B cell (primary cell): ENCODE data around the gene SCEL. TPM values are rescaled to one million over a fixed set of nuclear protein-coding genes. Genes with fewer than 3 reads are reported as not detected.

Experiments used
- ATAC-seq: fragments of 200-7000 bp; cut with Tn5 transposase; one replicate; pipeline ENCODE4 v1.10.0; 2021; ENCODE audit warnings: low read depth, mild to moderate bottlenecking, moderate number of reproducible peaks, moderate library complexity
- CTCF ChIA-PET: fragments of 350-600 bp; sonication (Branson Sonifier 250); formaldehyde crosslinking; loops from one replicate; lab custom pipeline; 2021; ENCODE audit warnings: antibody characterized with exemption, inconsistent platforms; lab: Charles Lee
- POLR2A ChIA-PET: fragments of 350-600 bp; sonication (Branson Sonifier 250); formaldehyde crosslinking; loops from one replicate; lab custom pipeline; 2021; ENCODE audit warnings: antibody characterized with exemption; lab: Charles Lee
- DNase-seq: peaks from one replicate; pipeline ENCODE4 v3.0.0; 2013
- H2AFZ ChIP-seq: 2 replicates; pipeline ENCODE4 v1.6.1; 2012; ENCODE audit warnings: mild to moderate bottlenecking, low read depth, low read length; ENCODE audit not compliant: insufficient read depth, poor library complexity, severe bottlenecking
- H3K27ac ChIP-seq, 2 donors: 1 replicate in 1 of 2; 2 replicates in 1 of 2; pipeline ENCODE4 v1.5.1; 2012 to 2013; ENCODE audit warnings: low read length in 2 of 2, mild to moderate bottlenecking in 2 of 2, moderate library complexity in 1 of 2
- H3K27me3 ChIP-seq, 4 experiments: fragments of 200-600 bp in 1 of 4; sonication (generic) in 1 of 4; replicated peaks in 1 of 4; 1 replicate in 2 of 4; 2 replicates in 2 of 4; pipeline versions ENCODE4 v1.6.1 to v1.7.0; 2013 to 2016; ENCODE audit warnings: low read length in 3 of 4, mild to moderate bottlenecking in 2 of 4, mixed read lengths in 1 of 4, moderate library complexity in 1 of 4; ENCODE audit not compliant: insufficient read depth in 4 of 4, control insufficient read depth in 3 of 4; ENCODE audit errors: control extremely low read depth in 1 of 4
- H3K36me3 ChIP-seq, 2 experiments: replicated peaks in 1 of 2; 1 replicate in 1 of 2; 2 replicates in 1 of 2; pipeline versions ENCODE4 v1.6.1 to v1.7.1; 2013; ENCODE audit warnings: low read length in 1 of 2; ENCODE audit not compliant: insufficient read depth in 2 of 2, control insufficient read depth in 1 of 2; ENCODE audit errors: control extremely low read depth in 1 of 2, extremely low read depth in 1 of 2
- H3K4me1 ChIP-seq, 2 donors: fragments of 200-600 bp in 1 of 2; sonication (generic) in 1 of 2; 1 replicate in 1 of 2; 2 replicates in 1 of 2; pipeline versions ENCODE4 v1.5.1 to v1.6.1; 2013 to 2017; ENCODE audit warnings: low read length in 2 of 2; ENCODE audit not compliant: control insufficient read depth in 2 of 2, insufficient read depth in 2 of 2
- H3K4me2 ChIP-seq: replicated peaks from 2 replicates; pipeline ENCODE3; 2012; ENCODE audit warnings: mild to moderate bottlenecking, low read depth, low read length; ENCODE audit not compliant: poor library complexity, severe bottlenecking
- H3K4me3 ChIP-seq, 5 experiments: fragments of 200-600 bp in 1 of 5; sonication (generic) in 1 of 5; 1 replicate in 3 of 5; 2 replicates in 2 of 5; pipeline versions ENCODE4 v1.5.1 to v1.7.0; 2011 to 2016; ENCODE audit warnings: low read length in 4 of 5, mild to moderate bottlenecking in 4 of 5, low read depth in 2 of 5, control low read depth in 1 of 5, moderate library complexity in 1 of 5; ENCODE audit not compliant: insufficient read depth in 1 of 5; ENCODE audit errors: control extremely low read depth in 1 of 5, extremely low read depth in 1 of 5
- H3K79me2 ChIP-seq: fragments of 200-600 bp; sonication (generic); one replicate; pipeline ENCODE4 v1.6.0; 2016; ENCODE audit warnings: low read length; ENCODE audit not compliant: control insufficient read depth, insufficient read depth
- H3K9ac ChIP-seq: fragments of 200-600 bp; sonication (generic); 2 replicates; pipeline ENCODE4 v1.6.1; 2017; ENCODE audit warnings: mild to moderate bottlenecking, low read length, moderate library complexity
- H3K9me3 ChIP-seq, 3 donors: one replicate each; pipeline versions ENCODE4 v1.6.1 to v1.7.1; 2013; ENCODE audit warnings: low read length in 2 of 3; ENCODE audit not compliant: control insufficient read depth in 2 of 3, insufficient read depth in 1 of 3; ENCODE audit errors: control extremely low read depth in 1 of 3
- H4K20me1 ChIP-seq: 2 replicates; pipeline ENCODE4 v1.6.0; 2012; ENCODE audit warnings: mild to moderate bottlenecking, low read length; ENCODE audit not compliant: insufficient read depth, control insufficient read depth, poor library complexity, severe bottlenecking
- H3K27ac Mint-ChIP-seq: one replicate; pipeline ENCODE4 v1.8.0; 2021; ENCODE audit warnings: mixed read lengths
- H3K27me3 Mint-ChIP-seq: one replicate; pipeline ENCODE4 v1.8.0; 2021; ENCODE audit warnings: mixed read lengths
- H3K4me1 Mint-ChIP-seq: one replicate; pipeline ENCODE4 v1.8.0; 2021; ENCODE audit warnings: mixed read lengths
- H3K4me3 Mint-ChIP-seq: one replicate; pipeline ENCODE4 v1.8.0; 2021; ENCODE audit warnings: mixed read lengths
- H3K9me3 Mint-ChIP-seq: one replicate; pipeline ENCODE4 v1.8.0; 2022; ENCODE audit warnings: mixed read lengths; ENCODE audit not compliant: insufficient read depth
- CTCF ChIP-seq: fragments of 200-600 bp; IDR thresholded peaks from one replicate; pipeline ENCODE4 v1.8.0; 2022; ENCODE audit warnings: antibody characterized with exemption, mild to moderate bottlenecking
- EZH2 ChIP-seq: IDR thresholded peaks from 2 replicates; pipeline ENCODE4 v1.6.1; 2012; ENCODE audit warnings: borderline replicate concordance, low read depth, mild to moderate bottlenecking, moderate library complexity, low read length; ENCODE audit not compliant: insufficient read depth, poor library complexity, severe bottlenecking
- WGBS: methylation state at CpG from one replicate; pipeline ENCODE4 v1.1.5; 2013; ENCODE audit warnings: missing lambda C conversion rate; ENCODE audit not compliant: insufficient coverage; 5-methylcytosine and 5-hydroxymethylcytosine counted together
- intact Hi-C: fragments of 100-400 bp; cut with micrococcal nuclease; formaldehyde crosslinking; loops from one replicate; pipeline ENCODE4 v1.10.0; 2022
- polyA plus RNA-seq: library from polyadenylated mRNA; depleted of rRNA; stranded (reverse); fragments of >200 nt; gene quantifications from 2 replicates; pipeline ENCODE4 v1.2.3, GENCODE V29; 2012
- total RNA-seq, 2 donors: library from RNA; stranded (reverse); fragments of 120-200 nt in 1 of 2; gene quantifications; 1 replicate in 1 of 2; 2 replicates in 1 of 2; pipeline versions ENCODE4 v1.2.3 to v1.2.4, GENCODE V29; 2013 to 2022

The SCEL gene
- total and polyA plus RNA-seq, 2 donors (not counting 1 experiment from before 2014, with no cell fraction given), result not detected

- Histone ChIP-seq H3K79me2 (no peaks in the 10 kb centered on the region), H3K4me1 (peaks cover 13 to 17% of the 10 kb centered on the region in 2 donors), H3K4me2 (no peak overlapping the region), H3K36me3 (no peaks in the 10 kb centered on the region), H3K27me3 (peaks cover 0 to 2% (median 0%) of the 10 kb centered on the region in 4 experiments), H2AFZ (no peak overlapping the region), H3K27ac (no peak overlapping the region), H3K9me3 (no peaks in the 10 kb centered on the region), H4K20me1 (no peaks in the 10 kb centered on the region), H3K4me3 (no peak overlapping the region), H3K9ac (no peak overlapping the region)
- Mint-ChIP-seq H3K9me3 (no peaks in the 10 kb centered on the region), H3K4me3 (no peak overlapping the region), H3K4me1 (peaks cover 21% of the 10 kb centered on the region), H3K27ac (no peak overlapping the region), H3K27me3 (no peaks in the 10 kb centered on the region)
- CTCF ChIA-PET, result no interaction called here
- intact Hi-C loops, result no loop called here
- DNase-seq, result no peak
- POLR2A ChIA-PET, result no interaction called here
- TF ChIP-seq CTCF (no peak), EZH2 (no peak)
- ATAC-seq, result no peak
- WGBS, result 83% methylated on average over 3 of the region's 5 CpGs
These were observed 24.0 kb upstream of the SCEL start for GRCh38 chr13:77511552-77511951.

- Histone ChIP-seq H3K4me2 (peak overlapping the region; percentile 48), H3K27me3 (no peaks in the 10 kb centered on the region), H4K20me1 (no peaks in the 10 kb centered on the region), H3K27ac (peak overlapping the region; percentile 32 to 40), H2AFZ (no peak overlapping the region), H3K9ac (peak overlapping the region; percentile 12), H3K36me3 (no peaks in the 10 kb centered on the region), H3K4me1 (peaks cover 13 to 17% of the 10 kb centered on the region in 2 donors), H3K9me3 (no peaks in the 10 kb centered on the region), H3K4me3 (no peak overlapping the region), H3K79me2 (no peaks in the 10 kb centered on the region)
- ATAC-seq (peak; percentile 88), DNase-seq (peak; percentile 56)
- H3K27me3 Mint-ChIP-seq, result no peaks in the 10 kb centered on the region
- WGBS, result 0% methylated on average over 1 of the region's 2 CpGs
- POLR2A ChIA-PET, result interaction anchor here (0.6 kb wide), 1 partner anchor 10 kb away, joined by 3 read pairs; no protein-coding TSS in a partner anchor
- intact Hi-C loops, result no loop called here
- CTCF ChIA-PET, result interaction anchor here (1.5 kb wide), 2 partner anchors 20 to 21 kb away, joined by 3 to 5 read pairs; no protein-coding TSS in a partner anchor
- TF ChIP-seq CTCF, result no peak
- no peak for TF ChIP-seq EZH2
- H3K4me3 Mint-ChIP-seq, result peak overlapping the region; percentile 61
- peaks cover 21% of the 10 kb centered on the region for H3K4me1 Mint-ChIP-seq
- H3K27ac Mint-ChIP-seq, result peak overlapping the region; percentile 69
- H3K9me3 Mint-ChIP-seq, result no peaks in the 10 kb centered on the region
These were observed 21.7 kb upstream of the SCEL start for GRCh38 chr13:77513719-77514335.
